Measurements from ENCODE around the gene GRWD1.

Gene GRWD1

GRCh38 chr19:48445606-48446481 is at the start of gene GRWD1:
GRWD1 (plus strand) TSS chr19:48445983; CDS start chr19:48446006, 23 bp downstream.
- TF ChIP-seq CTCF (conservative IDR thresholded peaks at IDR 0.05), result peak; percentile 44; the same call in 1 of the 2 replicates
- no peak for TF ChIP-seq ZFX (IDR thresholded peaks at IDR 0.05)
- H3K27ac ChIP-seq, result peak within 1 kb of the TSS; percentile 80

GRCh38 chr19:48396016-48396823 is 49.6 kb upstream of the GRWD1 start:
- no peak overlapping the region for H3K27ac ChIP-seq
- TF ChIP-seq CTCF (conservative IDR thresholded peaks at IDR 0.05) (no peak), ZFX (IDR thresholded peaks at IDR 0.05) (no peak)

- no peak overlapping the region for H3K27ac ChIP-seq
- no peak for TF ChIP-seq CTCF (conservative IDR thresholded peaks at IDR 0.05)
- TF ChIP-seq ZFX (IDR thresholded peaks at IDR 0.05), result no peak
Observed at GRCh38 chr19:48396824-48397176, 49.0 kb upstream of the GRWD1 start.

- peak overlapping the region; percentile 63 for H3K27ac ChIP-seq
- no peak for TF ChIP-seq ZFX (IDR thresholded peaks at IDR 0.05)
- TF ChIP-seq CTCF (conservative IDR thresholded peaks at IDR 0.05), result no peak
Observed at GRCh38 chr19:48397263-48398101, 48.3 kb upstream of the GRWD1 start.

- TF ChIP-seq CTCF (conservative IDR thresholded peaks at IDR 0.05), result no peak
- TF ChIP-seq ZFX (IDR thresholded peaks at IDR 0.05), result no peak
- peak overlapping the region; percentile 63 for H3K27ac ChIP-seq
Observed at GRCh38 chr19:48398102-48398374, 47.7 kb upstream of the GRWD1 start.

GRCh38 chr19:48398375-48399235 is 47.2 kb upstream of the GRWD1 start:
- H3K27ac ChIP-seq, result peak overlapping the region; percentile 63
- peak; percentile 70 for TF ChIP-seq ZFX (IDR thresholded peaks at IDR 0.05)
- no peak for TF ChIP-seq CTCF (conservative IDR thresholded peaks at IDR 0.05)
